ENCODE results near the gene SEMA5A. TPM values are rescaled to one million over a fixed set of nuclear protein-coding genes. Genes with fewer than 3 reads are reported as not detected.

Gene SEMA5A
- total RNA-seq, 4 donors from 2014 or later = 0.46 to 3.2 (median 1.7) TPM

GRCh38 chr5:9544502-9545135 is 1.3 kb downstream of the SEMA5A start:
- TF ChIP-seq, protein P1, sequence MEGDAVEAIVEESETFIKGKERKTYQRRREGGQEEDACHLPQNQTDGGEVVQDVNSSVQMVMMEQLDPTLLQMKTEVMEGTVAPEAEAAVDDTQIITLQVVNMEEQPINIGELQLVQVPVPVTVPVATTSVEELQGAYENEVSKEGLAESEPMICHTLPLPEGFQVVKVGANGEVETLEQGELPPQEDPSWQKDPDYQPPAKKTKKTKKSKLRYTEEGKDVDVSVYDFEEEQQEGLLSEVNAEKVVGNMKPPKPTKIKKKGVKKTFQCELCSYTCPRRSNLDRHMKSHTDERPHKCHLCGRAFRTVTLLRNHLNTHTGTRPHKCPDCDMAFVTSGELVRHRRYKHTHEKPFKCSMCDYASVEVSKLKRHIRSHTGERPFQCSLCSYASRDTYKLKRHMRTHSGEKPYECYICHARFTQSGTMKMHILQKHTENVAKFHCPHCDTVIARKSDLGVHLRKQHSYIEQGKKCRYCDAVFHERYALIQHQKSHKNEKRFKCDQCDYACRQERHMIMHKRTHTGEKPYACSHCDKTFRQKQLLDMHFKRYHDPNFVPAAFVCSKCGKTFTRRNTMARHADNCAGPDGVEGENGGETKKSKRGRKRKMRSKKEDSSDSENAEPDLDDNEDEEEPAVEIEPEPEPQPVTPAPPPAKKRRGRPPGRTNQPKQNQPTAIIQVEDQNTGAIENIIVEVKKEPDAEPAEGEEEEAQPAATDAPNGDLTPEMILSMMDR (IDR thresholded peaks at IDR 0.05 in 4 of 5, conservative IDR thresholded peaks at IDR 0.05 in 1 of 5) = peak; percentile 55 to 85 (median 79)
- no peak for TF ChIP-seq POLR2A (IDR thresholded peaks at IDR 0.05)
- intact Hi-C loops (cut with DNase I; ENCODE audit: low total_unique reads) = loop anchor here (1.0 to 2.0 kb wide), 2 partner anchors 184 to 388 kb away; no protein-coding TSS in a partner anchor

DNA sequence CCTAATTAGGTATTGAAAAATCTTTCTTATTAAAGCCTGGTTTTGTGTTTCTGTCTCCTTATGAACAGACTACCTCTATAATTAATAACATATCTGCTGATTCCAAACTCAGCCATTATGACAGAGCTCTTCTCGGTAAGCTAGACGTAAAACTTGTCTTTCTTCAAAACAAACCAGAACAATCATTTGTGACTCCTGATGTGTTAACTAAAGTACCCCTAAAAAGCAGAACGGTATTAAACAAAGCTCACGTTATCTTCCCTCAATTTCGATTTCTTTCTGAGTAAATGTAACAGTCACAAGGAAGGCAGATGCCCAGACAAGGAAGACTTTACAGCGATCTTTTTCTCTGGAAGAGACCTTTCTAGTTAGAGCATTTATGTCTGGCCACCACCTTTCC is 1.8 kb downstream of the SEMA5A start:
- ATAC-seq (no peak), DNase-seq (no peak)
- Histone ChIP-seq H3K9me3 (no peaks in the 10 kb centered on the region), H3K27ac (peak overlapping the region in 3 of 4 donors; percentile 47 to 52 (median 49)), H3K36me3 (no peaks in the 10 kb centered on the region), H3K27me3 (peaks cover 0 to 7% (median 6%) of the 10 kb centered on the region in 3 donors), H3K4me3 (peak overlapping the region; percentile 60 to 75 (median 68)), H3K4me1 (peaks cover 10 to 12% of the 10 kb centered on the region in 2 donors)
- intact Hi-C loops (cut with DNase I; ENCODE audit: low total_unique reads) = loop anchor here (1.0 to 2.0 kb wide), 2 partner anchors 183 to 388 kb away; no protein-coding TSS in a partner anchor
- TF ChIP-seq POLR2A (IDR thresholded peaks at IDR 0.05) = no peak
- TF ChIP-seq, protein P1 (IDR thresholded peaks at IDR 0.05 in 4 of 5, conservative IDR thresholded peaks at IDR 0.05 in 1 of 5) = no peak
- in situ Hi-C loops (cut with MboI; ENCODE audit: low sequenced_read_pairs in 4 of 4) = loop anchor here in 1 of 4 donors (25.0 kb wide), 1 partner anchor 182 kb away; no protein-coding TSS in a partner anchor

More at GRCh38 chr5:9544502-9545135, 1.3 kb downstream of the SEMA5A start:
- H3K4me1 ChIP-seq = peaks cover 10 to 12% of the 10 kb centered on the region in 2 donors
- in situ Hi-C loops (cut with MboI; ENCODE audit: low sequenced_read_pairs in 4 of 4) = loop anchor here in 1 of 4 donors (25.0 kb wide), 1 partner anchor 182 kb away; no protein-coding TSS in a partner anchor
- H3K27ac ChIP-seq = peak overlapping the region; percentile 31 to 52 (median 48)
- no peaks in the 10 kb centered on the region for H3K9me3 ChIP-seq
- peaks cover 0 to 7% (median 6%) of the 10 kb centered on the region in 3 donors for H3K27me3 ChIP-seq
- no peaks in the 10 kb centered on the region for H3K36me3 ChIP-seq
- ATAC-seq (peak; percentile 75 to 77), DNase-seq (peak; percentile 39 to 58)
- peak overlapping the region; percentile 60 to 75 (median 68) for H3K4me3 ChIP-seq

DNA sequence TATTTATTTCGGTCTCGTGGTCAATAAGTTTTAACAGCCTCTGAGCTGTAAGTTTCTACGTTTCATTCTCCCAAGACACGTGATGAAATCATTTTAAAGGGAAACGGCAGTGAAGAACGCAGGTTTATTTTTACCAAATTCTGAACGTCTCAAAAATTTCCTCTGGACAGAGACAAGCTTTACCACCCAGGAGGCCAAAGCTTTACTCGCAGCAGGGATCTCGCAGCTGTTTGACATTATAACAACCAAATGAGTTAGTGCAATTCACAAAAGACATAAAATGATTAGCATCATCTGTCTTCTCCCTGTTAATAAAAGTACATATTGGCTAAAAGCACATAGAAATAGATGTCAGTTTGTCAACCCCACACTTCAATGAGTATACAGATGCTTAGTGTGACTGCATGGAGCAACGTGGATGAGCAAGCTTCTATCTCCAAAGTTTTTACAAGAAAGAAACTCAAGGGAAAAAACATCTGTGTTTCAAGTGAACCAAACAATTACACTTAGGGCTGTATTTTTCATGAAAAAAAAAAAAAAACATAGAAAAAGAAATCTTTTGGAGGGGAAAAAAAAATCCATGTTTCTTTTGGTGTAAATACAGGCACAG is 2.5 kb downstream of the SEMA5A start:
- peaks cover 0 to 7% (median 6%) of the 10 kb centered on the region in 3 donors for H3K27me3 ChIP-seq
- no peaks in the 10 kb centered on the region for H3K9me3 ChIP-seq
- H3K4me3 ChIP-seq = no peak overlapping the region
- H3K27ac ChIP-seq = peak overlapping the region; percentile 1 to 52 (median 38)
- intact Hi-C loops (cut with DNase I; ENCODE audit: low total_unique reads) = no loop called here
- H3K4me1 ChIP-seq = peaks cover 10 to 12% of the 10 kb centered on the region in 2 donors
- no peak for TF ChIP-seq POLR2A (IDR thresholded peaks at IDR 0.05)
- TF ChIP-seq, protein P1 (IDR thresholded peaks at IDR 0.05 in 4 of 5, conservative IDR thresholded peaks at IDR 0.05 in 1 of 5) = no peak
- no peaks in the 10 kb centered on the region for H3K36me3 ChIP-seq
- DNase-seq = no peak
- in situ Hi-C loops (cut with MboI; ENCODE audit: low sequenced_read_pairs in 4 of 4) = loop anchor here in 1 of 4 donors (25.0 kb wide), 1 partner anchor 181 kb away; no protein-coding TSS in a partner anchor
- ATAC-seq = no peak

GRCh38 chr5:9540791-9541190 is 5.1 kb downstream of the SEMA5A start:
- H3K4me3 ChIP-seq = no peak overlapping the region
- DNase-seq (no peak), ATAC-seq (no peak)
- in situ Hi-C loops (cut with MboI; ENCODE audit: low sequenced_read_pairs in 4 of 4) = loop anchor here in 1 of 4 donors (25.0 kb wide), 1 partner anchor 178 kb away; no protein-coding TSS in a partner anchor
- H3K27ac ChIP-seq = no peak overlapping the region
- peaks cover 10 to 12% of the 10 kb centered on the region in 2 donors for H3K4me1 ChIP-seq
- TF ChIP-seq, protein P1 (IDR thresholded peaks at IDR 0.05 in 4 of 5, conservative IDR thresholded peaks at IDR 0.05 in 1 of 5) = no peak
- no peak for TF ChIP-seq POLR2A (IDR thresholded peaks at IDR 0.05)
- intact Hi-C loops (cut with DNase I; ENCODE audit: low total_unique reads) = no loop called here
- peaks cover 0 to 7% (median 6%) of the 10 kb centered on the region in 3 donors for H3K27me3 ChIP-seq
- H3K36me3 ChIP-seq = no peaks in the 10 kb centered on the region
- H3K9me3 ChIP-seq = no peaks in the 10 kb centered on the region

Data from gastrocnemius medialis (tissue), 4 donors.